AG08396 (cell line): ENCODE results near the gene TPST2.

Source experiments
- DNase-seq: peaks from one replicate; pipeline ENCODE4 v3.0.0; 2012; ENCODE audit warnings: low spot score, mixed read lengths

TPST2 gene

DNA sequence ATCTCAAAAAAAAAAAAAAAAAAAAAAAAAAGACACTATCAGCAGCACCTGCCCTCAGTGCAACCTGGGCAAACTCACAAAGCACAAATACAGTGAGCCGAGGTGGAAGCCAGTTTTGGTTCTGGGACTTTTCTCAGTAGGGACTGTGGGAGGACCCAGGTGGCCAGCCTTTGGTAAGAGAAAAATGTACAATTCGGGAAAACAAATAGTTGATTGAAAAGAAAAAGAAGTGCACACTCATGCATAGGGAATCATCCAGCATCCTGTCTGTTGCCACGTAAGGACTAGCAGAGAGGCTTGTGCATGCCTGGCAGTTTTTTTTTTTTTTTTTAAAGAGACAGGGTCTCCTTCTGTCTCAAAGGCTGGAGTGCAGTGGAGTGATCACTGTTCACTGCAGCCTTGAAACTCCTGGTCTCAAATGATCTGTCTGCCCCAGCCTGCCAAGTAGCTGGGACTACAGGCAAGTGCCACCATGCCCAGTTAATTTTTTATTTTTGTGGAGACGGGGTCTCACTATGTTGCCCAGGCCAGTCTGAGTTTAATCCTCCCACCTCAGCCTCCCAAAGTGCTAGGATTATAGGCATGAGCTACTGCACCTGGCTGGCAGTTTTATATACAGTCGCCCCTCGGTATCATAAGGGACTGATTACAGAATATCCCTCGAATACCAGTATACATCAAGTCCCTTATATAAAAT is 36.7 kb downstream of the TPST2 start:
- peak; percentile 84 for DNase-seq

DNA sequence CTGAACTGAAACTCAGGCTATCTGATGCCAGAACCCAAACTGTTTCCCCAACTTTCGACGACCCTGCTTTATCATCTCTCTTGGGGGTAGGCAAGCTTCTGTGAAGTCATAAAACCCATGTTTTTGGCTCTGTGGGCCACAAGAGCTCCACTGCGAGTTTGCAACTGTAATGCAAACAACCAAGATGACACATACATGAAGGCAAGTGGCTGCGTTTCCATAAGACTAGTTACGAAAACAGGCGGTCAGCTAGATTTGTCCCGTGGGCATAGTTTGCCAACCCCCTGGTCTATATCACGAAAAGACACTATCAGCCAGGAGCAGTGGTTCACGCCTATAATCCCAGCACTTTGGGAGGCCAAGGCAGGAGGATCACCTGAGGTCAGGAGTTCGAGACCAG is 37.5 kb downstream of the TPST2 start:
- DNase-seq, result no peak

DNA sequence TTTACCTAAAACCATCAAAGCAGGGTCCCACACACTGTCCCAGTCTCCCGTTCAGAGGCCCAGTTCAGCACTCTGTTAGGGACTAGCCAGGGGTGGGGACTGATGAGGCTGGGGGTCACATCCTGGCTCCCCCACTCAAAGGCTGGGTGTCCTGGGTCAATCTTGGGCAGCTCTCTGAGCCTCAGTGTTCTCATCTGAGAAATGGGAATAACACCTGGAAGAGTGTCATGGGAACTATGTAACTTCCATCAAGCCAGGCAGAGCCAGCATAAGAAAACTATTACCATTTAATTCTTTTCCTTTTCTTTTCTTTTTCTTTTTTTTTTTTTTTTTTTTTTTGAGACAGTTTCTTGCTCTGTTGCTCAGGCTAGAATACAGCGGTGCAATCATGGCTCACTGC is 38.4 kb downstream of the TPST2 start:
- no peak for DNase-seq

DNA sequence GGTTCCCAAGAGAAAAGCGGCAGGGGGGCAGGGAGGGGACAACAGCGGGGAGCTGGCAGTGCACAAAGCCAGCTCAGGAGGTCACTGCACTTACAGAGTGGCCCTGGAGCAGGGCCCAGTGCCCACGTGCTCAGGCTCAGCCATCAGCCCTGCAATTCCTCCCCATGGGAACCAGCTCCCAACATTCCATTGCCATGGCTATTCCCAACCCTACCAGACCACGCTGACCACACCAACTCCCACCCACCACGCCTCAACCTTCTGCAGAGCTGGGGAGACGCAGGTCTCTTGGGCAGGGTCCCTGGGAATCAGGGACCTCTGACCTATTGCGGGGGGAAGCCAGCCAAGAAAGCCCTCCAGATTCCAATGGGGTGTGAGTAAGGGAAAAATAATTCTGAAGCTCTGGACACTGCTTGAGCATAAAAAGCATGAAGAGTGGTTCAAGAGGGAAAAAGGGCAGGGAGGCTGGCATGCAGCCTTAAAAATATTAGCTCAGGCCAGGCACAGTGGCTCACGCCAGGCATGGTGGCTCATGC is 39.4 kb downstream of the TPST2 start:
- DNase-seq, result peak; percentile 91

DNA sequence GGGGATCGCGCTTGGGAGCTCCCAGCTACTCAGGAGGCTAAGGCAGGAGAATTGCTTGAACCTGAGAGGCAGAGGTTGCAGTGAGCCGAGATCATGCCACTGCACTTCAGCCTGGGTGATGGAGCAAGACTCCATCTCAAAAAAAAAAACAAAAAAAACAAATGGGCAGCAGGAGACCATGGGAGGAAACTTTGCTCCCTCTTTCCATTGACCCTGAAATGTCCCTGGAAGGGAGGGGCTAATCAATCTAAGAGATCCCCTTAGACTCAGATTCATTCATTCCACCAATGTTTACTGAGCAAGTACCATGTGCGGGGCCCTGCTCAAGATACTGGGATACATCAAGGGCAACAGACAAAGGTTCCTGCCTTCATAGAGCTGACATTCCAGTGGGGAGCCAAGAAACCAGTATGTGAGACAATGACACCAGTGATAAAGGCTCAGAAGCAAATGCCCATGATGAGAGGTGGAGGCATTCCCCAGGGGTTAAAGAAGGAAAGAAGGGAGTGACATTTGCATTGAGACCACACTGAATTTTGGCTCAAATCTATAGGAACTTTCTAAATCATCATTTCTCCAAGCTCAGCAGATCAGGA is 39.9 kb downstream of the TPST2 start:
- DNase-seq, result no peak

DNA sequence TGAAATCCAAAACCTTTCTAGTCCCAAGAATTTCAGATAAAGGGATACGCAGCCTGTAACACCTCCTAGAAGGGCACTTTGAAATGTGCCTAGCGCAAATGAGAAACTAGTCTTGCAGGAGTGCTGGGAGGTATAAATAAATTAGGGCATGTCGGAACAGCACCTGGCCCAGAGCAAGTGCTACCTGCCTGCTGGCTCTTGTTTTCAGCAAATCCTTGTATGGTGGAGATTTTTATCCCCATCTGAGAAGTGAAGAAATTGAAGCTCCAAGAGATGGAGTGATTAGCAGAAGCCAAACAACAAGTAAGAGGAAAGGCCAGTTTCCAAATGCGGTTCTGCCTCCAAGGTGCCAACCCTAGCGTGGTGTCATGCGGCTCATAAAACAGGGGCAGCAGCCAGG is 40.9 kb downstream of the TPST2 start:
- no peak for DNase-seq

DNA sequence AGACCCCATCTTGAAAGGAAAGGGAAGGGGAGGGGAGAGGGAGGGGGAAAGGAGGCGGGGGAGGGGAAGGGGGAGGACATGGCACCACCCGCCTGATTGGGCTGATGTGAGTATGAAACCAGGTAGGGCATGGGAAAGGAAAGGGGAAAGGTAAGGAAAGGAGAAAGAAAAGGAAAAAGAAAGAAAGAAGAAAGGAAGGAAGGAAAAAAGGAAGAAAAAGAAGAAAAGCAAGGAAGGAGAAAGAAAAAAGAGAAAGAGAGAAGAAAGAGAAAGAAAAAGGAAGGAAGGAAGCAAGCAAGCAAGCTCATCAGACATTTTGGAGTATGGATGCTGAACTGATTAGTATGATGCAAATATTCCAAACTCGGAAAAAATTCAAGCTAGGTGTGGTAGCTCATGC is 41.6 kb downstream of the TPST2 start:
- no peak for DNase-seq

DNA sequence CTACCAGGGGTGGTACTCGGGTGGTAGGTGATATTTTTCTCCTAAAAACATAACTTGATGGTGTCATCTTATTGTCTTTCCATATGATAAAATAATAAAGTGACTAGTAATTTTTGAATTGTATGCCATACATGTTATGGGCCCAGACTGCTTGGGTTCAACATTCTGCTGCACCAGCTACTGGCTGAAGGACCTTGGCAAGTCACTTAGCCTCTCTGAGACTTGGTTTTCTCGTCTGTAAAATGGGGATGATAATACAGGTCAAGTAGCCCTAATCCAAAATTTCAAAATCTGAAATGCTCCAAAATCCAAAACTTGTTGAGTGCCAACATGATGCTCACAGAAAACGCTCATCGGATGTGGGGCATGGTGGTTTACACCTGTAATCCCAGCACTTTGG is 42.1 kb downstream of the TPST2 start:
- DNase-seq, result no peak

DNA sequence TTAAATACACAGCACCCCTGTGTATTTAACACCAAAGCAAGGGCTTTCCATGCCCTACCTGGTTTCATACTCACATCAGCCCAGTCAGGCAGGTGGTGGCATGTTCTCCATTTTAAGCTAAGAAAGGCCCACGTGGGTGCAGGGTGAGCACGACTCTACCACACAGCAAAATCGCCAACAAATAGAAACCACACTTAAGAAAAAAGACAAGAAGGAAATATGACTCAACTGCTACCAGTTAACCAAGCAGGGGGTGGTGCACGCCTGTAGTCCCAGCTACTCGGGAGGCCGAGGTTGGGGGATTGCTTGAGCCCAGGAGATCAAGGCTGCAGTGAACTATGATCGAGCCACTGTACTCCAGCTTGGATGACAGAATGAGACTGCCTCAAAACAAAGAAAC is 42.5 kb downstream of the TPST2 start:
- DNase-seq, result no peak

DNA sequence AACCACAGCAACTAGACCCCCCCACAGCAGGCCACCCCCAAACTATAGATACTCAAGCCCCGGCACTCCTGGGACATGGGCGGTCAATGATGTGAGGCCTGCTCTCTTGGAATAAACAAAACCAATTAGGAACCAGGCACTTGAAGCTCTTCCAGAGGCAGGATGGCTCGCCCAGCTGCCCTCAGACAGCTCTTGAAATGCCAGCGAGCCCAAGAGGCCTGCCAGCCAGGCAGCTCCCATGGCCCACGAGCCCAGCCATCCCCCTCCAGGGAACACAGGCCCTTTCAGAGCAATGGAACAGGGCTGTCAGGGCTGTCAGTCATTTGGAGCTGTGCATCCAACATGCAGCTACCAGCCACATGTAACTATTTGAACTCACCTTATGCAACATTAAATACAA is 43.6 kb downstream of the TPST2 start:
- DNase-seq, result no peak

DNA sequence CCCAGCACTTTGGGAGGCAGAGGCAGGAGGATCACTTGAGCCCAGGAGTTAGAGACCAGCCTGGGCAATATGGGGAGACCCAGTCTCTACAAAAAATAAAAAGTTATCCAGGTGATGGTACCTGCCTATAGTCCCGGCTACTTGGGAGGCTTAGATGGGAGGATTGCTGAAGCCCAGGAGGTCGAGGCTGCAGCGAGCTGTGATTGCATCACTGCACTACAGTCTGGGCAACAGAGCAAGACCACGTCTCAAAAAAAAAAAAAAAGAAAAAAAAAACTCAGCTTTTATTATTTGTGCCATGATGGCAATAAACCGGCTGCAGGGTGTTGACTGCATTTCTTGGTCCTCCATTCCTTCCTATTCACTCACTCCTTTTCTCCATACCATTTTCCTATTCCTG is 44.1 kb downstream of the TPST2 start:
- no peak for DNase-seq

DNA sequence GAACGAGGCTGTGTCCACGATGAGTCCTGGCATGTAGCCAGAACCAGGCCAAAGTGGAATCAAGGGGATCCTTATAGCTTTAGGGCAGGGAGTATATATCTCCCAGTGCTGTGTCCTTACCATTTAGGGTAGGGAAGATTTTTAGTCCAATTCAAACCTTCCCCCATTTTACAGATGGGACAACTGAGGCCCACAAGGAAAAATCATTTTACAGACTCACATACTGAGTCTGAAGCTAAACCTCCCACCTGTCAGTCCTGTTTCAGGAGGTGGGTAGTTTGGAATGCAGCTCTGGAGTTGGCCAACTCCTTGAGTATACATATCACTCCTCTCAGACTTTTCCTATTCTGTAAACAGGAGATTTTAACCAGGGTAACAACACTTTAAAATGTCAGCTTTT is 44.5 kb downstream of the TPST2 start:
- no peak for DNase-seq

DNA sequence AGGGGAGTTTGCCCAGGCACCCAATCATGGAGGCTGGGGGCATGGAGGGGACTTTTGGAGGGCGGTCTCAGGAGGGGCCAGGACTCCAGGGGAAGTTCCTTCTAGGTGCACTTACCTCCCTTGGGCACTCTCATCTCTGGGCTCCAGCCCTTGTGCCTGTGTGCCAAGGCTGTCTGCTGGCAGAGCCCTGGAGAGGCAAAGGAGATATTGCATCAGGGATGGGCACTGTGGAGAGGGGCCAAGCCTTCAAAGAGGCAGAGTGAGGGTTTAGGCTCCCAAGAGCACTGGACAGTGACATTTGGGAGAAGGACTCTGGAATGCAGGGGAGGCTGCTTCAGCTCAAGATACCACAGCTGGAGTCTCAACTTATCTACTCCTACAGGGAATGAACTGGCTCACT is 45.4 kb downstream of the TPST2 start:
- DNase-seq, result no peak

DNA sequence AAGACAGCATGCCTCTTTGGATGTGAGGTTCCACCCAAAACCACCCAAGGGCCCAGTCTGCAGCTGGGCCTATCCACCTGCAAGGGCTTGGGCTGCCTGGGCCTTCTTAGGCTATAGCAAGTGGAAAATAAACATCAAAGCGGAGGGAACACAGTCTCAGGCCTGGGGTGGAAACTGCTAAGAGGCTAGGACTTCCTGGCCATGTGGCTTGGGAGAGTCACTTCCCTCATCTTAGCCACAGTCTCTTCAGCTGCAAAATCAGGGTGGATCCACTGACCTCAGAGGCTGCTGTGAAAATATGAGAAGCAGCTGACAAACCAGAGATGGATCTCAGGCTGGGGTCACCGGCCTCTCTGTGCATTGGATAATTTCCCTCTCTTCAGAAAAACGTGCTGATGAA is 47.1 kb downstream of the TPST2 start:
- DNase-seq, result no peak

DNA sequence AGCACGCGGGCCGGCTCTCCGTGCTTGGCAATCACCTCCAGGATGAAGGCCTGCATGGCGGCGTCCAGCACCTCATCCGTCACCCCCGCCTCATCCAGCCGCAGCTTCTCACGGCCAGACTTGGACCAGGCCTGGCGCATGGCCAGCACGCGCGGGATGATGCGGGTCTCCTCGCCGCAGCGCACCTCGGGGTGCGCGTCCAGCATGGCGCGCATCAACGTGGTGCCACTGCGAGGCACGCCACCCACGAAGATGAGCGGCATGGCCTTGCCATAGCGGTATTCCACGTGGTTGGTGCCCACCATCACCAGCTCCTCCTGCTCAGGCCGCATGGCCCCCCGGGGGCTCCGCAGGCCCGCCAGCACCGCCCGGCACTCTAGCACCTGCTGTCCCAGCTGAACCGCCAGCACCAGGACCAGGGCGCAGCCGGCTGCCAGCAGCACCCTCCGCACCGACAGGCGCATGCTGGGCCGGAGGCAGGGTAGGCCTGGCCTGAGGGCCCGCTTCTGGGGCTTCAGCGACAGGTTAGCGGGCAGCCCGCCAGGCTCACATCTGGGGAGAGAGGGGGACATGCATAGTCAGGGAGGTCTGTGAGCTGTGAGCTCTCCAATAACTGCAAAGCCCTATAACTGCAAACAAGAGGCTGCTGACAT is 48.6 kb downstream of the TPST2 start:
- no peak for DNase-seq

DNA sequence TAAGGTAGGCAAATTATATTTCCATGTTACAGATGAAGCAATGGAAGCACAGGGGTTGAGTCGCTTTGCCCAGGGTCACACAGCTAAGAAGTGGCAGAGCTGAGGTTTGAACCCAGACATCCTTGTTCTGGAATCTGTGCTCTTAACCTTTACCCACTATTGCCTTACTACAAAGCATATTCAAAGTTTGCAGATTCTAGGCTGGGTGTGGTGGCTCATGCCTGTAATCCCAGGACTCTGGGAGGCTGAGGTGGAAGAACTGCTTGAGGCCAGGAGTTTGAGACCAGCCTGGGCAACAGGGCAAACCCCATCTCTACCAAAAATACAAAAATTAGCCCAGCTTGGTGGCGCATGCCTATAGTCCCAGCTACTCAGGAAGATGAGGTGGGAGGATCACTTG is 49.8 kb downstream of the TPST2 start:
- DNase-seq, result no peak

DNA sequence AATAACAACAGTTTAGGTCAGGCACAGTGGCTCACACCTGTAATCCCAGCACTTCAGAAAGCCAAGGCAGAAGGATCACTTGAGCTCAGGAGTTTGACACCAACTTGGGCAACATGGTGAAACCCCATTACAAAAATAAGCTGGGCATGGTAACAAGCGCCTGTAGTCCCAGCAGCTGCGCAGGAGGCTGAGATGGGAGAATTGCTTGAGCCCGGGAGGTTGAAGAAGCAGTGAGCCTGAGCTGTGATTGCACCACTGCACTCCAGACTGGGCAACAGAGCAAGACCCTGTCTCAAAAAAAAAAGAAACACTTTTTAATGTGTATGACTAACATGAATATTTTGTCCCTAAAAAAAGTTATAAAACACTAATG is 53.2 kb downstream of the TPST2 start:
- no peak for DNase-seq

DNA sequence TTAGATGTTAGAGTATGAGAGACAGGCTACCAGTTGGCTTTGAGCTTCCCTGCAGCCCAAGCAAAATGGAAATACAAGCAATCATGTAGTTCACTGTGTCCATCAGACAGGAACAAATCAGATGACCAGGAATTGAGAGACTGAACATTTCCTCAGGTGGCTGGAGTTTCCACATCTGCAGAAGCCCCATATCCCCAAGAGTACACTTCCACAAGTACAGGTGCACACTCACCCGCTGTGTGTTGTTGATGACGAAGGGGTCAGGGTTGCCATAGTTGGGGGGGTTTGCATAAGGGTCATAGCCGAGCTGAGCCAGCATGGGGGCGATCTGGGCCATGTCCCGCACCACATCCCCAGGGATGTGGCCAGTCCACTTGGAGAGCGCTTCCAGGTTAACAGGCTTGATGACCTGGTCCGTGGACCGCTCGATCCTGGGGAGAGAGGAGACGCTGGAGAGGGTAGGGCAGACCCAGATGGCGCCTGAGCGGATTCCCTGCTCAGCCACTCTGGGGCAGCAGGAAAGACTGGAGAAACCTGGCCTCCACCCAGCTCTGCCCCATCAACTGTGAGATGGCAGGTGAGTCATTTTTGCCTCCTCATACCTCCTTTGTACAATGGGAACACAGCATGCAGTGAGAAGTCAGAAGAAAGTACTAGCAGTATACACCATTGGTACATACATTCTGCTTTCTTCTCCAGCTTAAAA is 53.7 kb downstream of the TPST2 start:
- no peak for DNase-seq

DNA sequence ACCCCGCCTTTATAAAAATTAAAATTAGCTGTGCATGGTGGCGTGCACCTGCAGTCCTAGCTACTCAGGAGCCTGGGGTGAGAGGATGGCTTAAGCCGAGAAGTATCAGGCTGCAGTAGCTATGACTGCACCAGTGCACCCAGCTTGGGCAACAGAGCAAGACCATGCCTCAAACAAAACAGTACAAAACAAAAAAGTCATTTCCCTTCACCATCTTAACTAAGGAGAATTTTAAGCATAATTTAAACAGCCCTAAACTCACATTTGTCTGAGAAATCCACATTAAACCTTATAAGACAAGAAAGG is 54.4 kb downstream of the TPST2 start:
- DNase-seq, result no peak

DNA sequence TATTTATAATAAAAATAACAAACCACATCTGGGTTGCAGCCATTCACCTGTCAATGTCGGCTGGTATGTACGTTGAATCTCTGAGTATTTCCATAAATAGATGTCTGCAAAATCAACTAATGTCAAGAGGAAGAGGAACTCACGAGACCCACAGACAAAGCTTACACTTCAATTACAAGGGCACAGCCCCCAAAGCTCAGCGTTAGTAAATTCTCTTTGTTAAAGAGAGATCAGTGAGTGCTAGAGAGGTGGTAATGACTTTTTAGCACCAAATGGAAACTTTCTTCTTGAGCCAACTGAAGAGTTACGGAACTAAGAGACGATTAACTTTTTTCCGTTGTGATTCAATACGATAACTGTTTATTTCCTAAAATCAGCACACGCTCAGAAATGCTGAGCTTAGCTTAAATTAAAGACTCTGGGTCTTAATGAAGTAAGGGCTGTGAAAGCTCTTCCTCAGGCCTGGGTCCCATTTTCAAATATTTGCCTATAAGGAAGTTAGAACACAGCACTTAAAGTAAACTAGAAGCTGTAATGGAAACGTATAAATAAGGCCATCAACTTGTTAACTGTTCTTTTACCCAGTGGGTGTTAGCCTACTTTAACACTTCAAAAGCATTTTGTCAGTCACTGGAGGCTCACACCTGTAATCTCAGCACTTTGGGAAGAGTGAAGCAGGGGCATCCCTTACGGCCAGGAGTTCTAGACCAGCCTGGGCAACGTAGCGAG is 54.9 kb downstream of the TPST2 start:
- DNase-seq, result no peak

DNA sequence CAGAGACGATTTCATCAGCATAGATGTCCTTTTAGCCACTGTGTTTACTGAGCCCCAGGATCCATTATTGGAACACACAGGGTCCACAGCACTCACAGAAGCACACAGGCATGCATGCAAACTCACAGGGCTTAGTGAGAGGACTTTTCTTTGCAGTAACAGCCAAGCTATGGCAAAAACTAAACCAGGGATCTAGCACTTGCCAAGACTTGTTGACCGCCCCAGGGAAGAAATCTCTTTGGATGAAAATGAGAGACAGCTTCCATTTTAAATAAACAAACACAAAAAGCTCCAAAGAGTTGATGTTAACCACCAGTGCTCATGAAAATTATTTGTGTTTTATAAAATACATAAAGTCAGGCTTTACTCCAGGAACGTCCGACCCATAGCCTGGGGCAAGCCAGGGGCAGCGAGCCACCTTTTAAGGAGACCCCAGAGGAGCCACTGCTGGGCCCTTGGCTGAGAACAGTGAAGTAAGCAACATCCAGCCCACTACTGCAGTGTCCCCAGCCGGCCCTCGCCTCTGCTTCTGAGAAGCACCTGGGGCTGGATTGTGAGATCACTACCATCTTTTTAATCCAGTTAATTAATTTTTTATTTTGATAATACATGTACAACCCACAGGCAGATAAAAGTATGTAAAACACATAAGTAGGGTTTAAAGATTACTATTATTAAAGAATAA is 55.6 kb downstream of the TPST2 start:
- DNase-seq, result no peak

DNA sequence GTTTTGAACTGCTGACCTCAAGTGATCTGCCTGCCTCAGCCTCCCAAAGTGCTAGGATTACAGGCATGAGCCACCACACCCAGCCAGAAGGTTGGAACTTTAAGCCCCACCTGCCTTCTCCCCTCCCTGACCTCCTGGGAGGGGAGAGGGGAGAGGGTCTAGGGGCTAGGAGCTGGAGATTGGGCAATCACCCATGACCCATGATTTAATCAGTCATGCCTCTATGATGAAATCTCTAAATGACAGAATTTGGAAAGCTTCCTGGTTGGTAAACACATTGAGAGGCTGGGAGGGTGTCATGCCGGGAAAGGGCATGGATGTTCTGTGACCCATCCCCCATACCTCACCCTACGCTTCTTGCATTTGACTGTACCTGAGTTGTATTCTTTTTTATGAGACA is 60.6 kb downstream of the TPST2 start:
- peak; percentile 37 for DNase-seq
